ENCODE data around the gene POLR2M.
A peak's percentile ranks its signal among the peaks of the same experiment; 100 is the strongest.

POLR2M gene

GRCh38 chr15:57741089-57741488 is 34.6 kb downstream of the POLR2M start:
- no peak for DNase-seq

DNA sequence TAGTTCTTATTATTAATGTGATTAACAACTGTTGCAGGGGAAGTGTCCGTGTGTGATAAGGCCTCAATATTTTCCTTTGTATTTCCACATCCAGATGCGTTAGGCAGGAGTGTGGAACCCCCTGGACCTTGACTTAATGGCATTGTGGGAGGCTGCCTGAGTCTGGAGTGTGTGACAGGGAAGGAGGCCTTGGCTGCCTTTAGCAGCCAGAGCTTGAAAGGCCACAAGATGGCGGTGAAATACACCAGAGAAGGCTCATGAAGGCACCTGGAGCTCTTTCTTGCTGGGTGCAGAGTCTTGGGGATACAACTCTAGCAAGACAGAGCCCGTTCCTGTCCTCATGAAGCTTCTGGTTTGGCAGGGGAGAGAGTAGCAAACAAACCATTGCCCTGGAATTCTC is 36.9 kb downstream of the POLR2M start:
- DNase-seq: peak in 1 of 2 experiments; percentile 45

- no peak for DNase-seq
Observed at GRCh38 chr15:57746786-57747185, 40.3 kb downstream of the POLR2M start.

DNA sequence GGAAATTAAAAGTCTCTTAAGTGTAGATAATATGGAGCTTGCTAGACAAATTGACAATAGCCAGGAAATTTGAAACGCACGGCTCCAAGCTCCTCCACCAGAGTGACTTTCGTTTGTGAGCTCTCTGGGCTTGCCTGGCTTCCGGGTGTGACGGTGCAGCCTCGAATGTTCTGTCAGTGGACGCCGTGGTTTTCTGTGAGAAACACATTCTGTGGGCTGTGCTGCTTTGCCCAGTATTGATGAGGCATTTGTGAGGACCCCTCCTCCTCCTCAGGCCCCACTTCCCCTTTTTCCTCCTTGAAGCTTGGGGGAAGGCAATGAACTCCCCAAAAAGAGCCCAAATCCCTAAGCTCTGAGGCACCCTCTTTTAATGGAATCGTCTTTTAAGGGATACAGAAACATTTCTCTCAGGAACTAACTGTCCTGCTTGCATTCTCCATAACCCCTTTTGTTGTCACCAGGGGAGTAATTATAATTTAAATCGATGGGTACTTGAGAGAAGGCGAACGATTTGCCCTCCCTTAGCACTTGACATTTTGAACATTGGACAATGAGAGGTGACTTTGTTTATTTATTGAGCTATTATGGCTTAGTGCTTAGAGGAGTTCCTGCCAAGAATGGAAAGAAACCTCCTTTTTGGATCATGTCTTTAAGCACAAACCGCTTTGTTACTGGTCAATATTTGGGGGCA is 40.8 kb downstream of the POLR2M start:
- no peak for DNase-seq

DNA sequence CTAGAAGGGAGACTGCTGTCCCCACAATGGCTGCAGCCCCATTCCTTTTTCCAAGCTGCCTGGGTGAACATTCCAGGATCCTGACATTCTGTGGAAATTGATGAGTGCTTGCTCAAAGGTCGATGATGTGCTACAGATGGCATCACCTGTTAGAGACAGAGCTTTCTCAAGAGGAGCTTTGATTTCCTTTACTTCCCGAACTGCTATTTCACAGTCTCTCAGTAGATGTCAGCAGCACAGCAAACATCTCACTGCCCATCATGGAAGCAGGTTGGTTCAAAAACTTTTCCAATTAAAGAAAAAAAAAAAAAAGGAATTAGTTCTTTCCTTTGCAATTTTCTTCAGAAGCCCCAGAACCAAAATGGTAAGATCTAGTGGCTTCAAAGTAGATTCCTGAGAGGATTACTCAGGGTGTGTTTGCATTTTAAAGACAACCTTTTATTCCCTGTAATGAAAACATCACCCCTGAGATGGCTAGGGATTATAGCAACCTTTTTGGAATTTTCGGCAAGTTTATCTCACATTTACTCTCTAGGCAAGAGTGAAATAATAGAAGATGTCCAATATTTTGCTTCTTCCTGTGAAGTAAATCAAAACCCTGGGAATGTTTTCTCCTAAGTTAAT is 44.8 kb downstream of the POLR2M start:
- peak; percentile 26 to 68 for DNase-seq

DNA sequence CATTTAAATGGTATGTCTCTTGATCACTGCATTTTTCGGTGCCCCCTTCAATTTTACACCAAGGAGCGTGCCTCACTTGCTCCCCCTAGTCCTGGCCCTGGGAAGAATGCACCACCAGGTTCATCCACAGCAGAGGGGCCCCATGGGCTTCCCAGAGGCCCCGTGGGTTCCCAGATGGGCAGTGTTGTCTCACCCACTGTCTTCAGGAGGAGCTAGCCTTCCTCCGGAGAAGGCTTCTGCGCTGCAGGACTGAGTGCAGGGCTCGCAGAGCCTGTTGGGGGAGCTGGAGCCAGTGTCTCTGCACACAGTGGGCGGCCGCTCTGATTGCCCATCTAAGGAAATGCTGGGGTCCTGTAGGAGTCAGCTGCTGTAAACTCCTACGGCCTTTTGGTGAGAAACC is 45.9 kb downstream of the POLR2M start:
- DNase-seq: peak in 1 of 2 experiments; percentile 37

DNA sequence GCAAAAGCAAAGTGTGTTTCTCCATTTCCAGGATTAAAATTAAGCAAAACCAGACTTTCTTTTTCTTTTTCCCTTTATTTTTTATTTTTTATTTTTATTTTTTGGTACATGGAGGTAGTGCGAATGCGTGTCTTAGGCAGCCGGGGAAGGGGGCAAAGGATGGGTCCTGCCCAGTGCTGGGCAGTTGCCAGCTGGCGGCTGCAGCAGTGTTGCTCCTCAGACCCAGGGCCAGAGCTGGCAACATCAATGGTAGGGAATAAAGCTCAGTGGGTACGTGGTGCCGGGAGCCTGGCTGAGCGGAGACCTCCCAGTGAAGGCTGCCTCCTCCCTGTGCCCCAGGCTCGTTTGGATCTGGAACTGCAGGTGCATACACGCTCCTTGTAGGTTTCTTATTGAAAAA is 46.3 kb downstream of the POLR2M start:
- no peak for DNase-seq

- no peak for DNase-seq
Observed at GRCh38 chr15:57756466-57756865, 50.0 kb downstream of the POLR2M start.

- DNase-seq: no peak
Observed at GRCh38 chr15:57758560-57758959, 52.0 kb downstream of the POLR2M start.

DNA sequence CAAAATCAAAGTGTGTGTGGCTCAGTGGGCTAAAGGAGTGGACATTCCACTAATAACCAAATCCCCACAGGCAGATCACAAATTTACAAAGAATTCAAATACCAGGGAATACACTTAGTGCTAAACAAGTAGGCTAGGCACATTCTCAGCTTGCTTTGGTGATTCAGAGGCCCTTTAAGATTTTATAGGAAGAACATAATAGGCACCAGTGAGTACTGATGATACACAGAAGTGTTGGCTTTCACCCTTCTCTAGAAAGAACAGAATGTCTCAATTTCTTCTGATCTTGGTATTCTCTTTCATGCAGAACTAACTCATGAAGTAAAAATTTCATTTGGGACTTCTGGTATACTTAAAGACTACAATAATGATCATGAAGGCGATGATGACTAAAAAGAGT is 55.0 kb downstream of the POLR2M start:
- no peak for DNase-seq

DNA sequence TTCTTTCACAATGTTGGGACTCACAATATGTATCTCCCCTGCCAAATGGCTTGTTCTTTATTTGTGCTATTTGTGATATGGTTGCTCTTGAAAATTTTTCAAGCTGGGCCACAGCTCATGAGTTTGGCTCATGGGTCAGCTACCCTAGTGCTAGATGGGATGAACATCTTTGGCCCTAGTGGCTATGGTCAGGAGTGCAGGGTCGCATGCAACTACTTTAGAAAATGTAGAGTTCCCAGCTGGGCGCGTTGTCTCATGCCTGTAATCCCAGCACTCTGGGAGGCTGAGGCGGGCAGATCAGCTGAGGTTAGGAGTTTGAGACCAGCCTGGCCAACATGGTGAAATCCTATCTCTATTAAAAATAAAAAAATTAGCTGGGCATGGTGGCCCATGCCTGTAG is 55.8 kb downstream of the POLR2M start:
- no peak for DNase-seq

- no peak for DNase-seq
Observed at GRCh38 chr15:57763176-57763964, 56.9 kb downstream of the POLR2M start.
